ENCODE results near the gene ADNP. TPM values are rescaled to one million over a fixed set of nuclear protein-coding genes. Genes with fewer than 3 reads are reported as not detected.

The ADNP gene
- total and polyA plus RNA-seq, 2 of the 4 experiments (the other 2 are of a cell fraction) = 23.3 to 24.8 TPM

GRCh38 chr20:50932016-50932485 lies 814 bp upstream of the ADNP start:
- no peaks in the 10 kb centered on the region for H3K9me3 ChIP-seq (ENCODE audit: control insufficient read depth, insufficient read depth, low read length)
- peak overlapping the region; percentile 64; the same call in 2 of the 3 replicates for H2BK15ac ChIP-seq (ENCODE audit: low read depth, low read length)
- ChIA-PET POLR2A (ENCODE audit: unreplicated experiment) (no interaction called here), CTCF (interaction anchor here (0.9 to 2.3 kb wide), 3 partner anchors 10 to 142 kb away, joined by 3 to 10 read pairs (median 4); partner anchors contain the start of gene BCAS4)
- H2BK120ac ChIP-seq (ENCODE audit: low read depth, low read length) = peak overlapping the region; percentile 77
- peak overlapping the region; percentile 83 for H3K14ac ChIP-seq (replicated peaks; ENCODE audit: low read depth, low read length)
- peak overlapping the region; percentile 89 for H2AFZ ChIP-seq (replicated peaks; ENCODE audit: low read length, poor library complexity)
- H3K4ac ChIP-seq (ENCODE audit: low read depth, low read length) = peak overlapping the region; percentile 76
- H2BK20ac ChIP-seq (ENCODE audit: low read depth, low read length) = peak overlapping the region; percentile 53; the same call in 1 of the 2 replicates
- WGBS, 2 experiments (ENCODE audit: extremely low coverage in 2 of 2, insufficient read length in 1 of 2) = 0% methylated on average over 1 of the region's 6 CpGs; no CpG with 5 or more reads in 1 of the 2 experiments
- no peak for ATAC-seq (ENCODE audit: low read depth)
- H3K56ac ChIP-seq (ENCODE audit: extremely low read depth, insufficient read depth, low read length) = peak overlapping the region; percentile 27; the same call in 1 of the 2 replicates
- DNase-seq = no peak
- peaks cover 8% of the 10 kb centered on the region for H3K9me1 ChIP-seq (ENCODE audit: insufficient read depth, low read length)
- TF ChIP-seq BHLHE40 (IDR thresholded peaks at IDR 0.05; ENCODE audit: low read depth, low read length) (no peak), MXI1 (IDR thresholded peaks at IDR 0.05; ENCODE audit: borderline replicate concordance, low read depth, low read length) (no peak), SMC3 (IDR thresholded peaks at IDR 0.05; ENCODE audit: low read depth, low read length) (no peak), CEBPB (IDR thresholded peaks at IDR 0.05; ENCODE audit: low read depth, low read length) (no peak), FOS (IDR thresholded peaks at IDR 0.05; ENCODE audit: low read depth, low read length) (no peak), RAD21 (IDR thresholded peaks at IDR 0.05; ENCODE audit: low read length) (no peak), RCOR1 (IDR thresholded peaks at IDR 0.05; ENCODE audit: insufficient replicate concordance, low read length) (no peak), CTCF (conservative IDR thresholded peaks at IDR 0.05; ENCODE audit: low read depth, low read length) (no peak), POLR2A (IDR thresholded peaks at IDR 0.05; ENCODE audit: low read depth, low read length) (no peak), NFE2L2 (IDR thresholded peaks at IDR 0.05; ENCODE audit: low read depth, low read length) (no peak), RFX5 (IDR thresholded peaks at IDR 0.05; ENCODE audit: low read depth, low read length) (no peak), MAFK (IDR thresholded peaks at IDR 0.05; ENCODE audit: low read depth, low read length) (no peak), CHD1 (IDR thresholded peaks at IDR 0.05; ENCODE audit: low read depth, low read length) (no peak), ELK1 (IDR thresholded peaks at IDR 0.05; ENCODE audit: borderline replicate concordance, low read depth, low read length) (no peak), MAZ (IDR thresholded peaks at IDR 0.05; ENCODE audit: borderline replicate concordance, low read depth, low read length) (no peak), USF2 (IDR thresholded peaks at IDR 0.05; ENCODE audit: low read depth, low read length) (no peak)
- peaks cover 4 to 30% of the 10 kb centered on the region in 2 experiments for H3K79me1 ChIP-seq (ENCODE audit: low read depth in 1 of 2, low read length in 2 of 2)
- H3K27ac ChIP-seq (ENCODE audit: insufficient read depth, low read length) = peak overlapping the region; percentile 97
- peak overlapping the region; percentile 88 for H4K91ac ChIP-seq (ENCODE audit: insufficient read depth, low read depth, low read length)
- peak overlapping the region; percentile 95 for H2BK5ac ChIP-seq (ENCODE audit: low read depth, low read length, poor library complexity, severe bottlenecking)
- peak overlapping the region; percentile 61 for H3K9ac ChIP-seq (ENCODE audit: low read depth, low read length)
- H3K18ac ChIP-seq (ENCODE audit: low read depth, low read length) = peak overlapping the region; percentile 80
- H3K4me3 ChIP-seq (ENCODE audit: insufficient read depth, low read depth, low read length) = no peak overlapping the region
- H2AK5ac ChIP-seq (ENCODE audit: low read depth, low read length) = peak overlapping the region; percentile 90
- peaks cover 36% of the 10 kb centered on the region for H4K20me1 ChIP-seq (ENCODE audit: insufficient read depth, low read length)
- H3K36me3 ChIP-seq (ENCODE audit: control insufficient read depth, insufficient read depth, low read length) = peaks cover 13% of the 10 kb centered on the region
- H3K4me1 ChIP-seq (ENCODE audit: control insufficient read depth, insufficient read depth, low read length) = peaks cover 16% of the 10 kb centered on the region
- peak overlapping the region; percentile 57 for H3K23ac ChIP-seq (ENCODE audit: low read depth, low read length)
- H3K27me3 ChIP-seq (ENCODE audit: control insufficient read depth, insufficient read depth, low read length) = no peaks in the 10 kb centered on the region
- H4K8ac ChIP-seq (ENCODE audit: low read depth in 2 of 2, low read length in 2 of 2) = peak overlapping the region; percentile 76 to 94
- BruUV-seq (replicated peaks) = no TSS peak
- dilution Hi-C loops (cut with HindIII; ENCODE audit: low sequenced_read_pairs, unreplicated experiment) = no loop called here
- in situ Hi-C loops (cut with MboI; ENCODE audit: low sequenced_read_pairs) = loop anchor here (5.0 kb wide), 1 partner anchor 120 kb away; no protein-coding TSS in a partner anchor
- intact Hi-C loops (cut with micrococcal nuclease) = no loop called here
- H2AK9ac ChIP-seq (replicated peaks; ENCODE audit: low read depth, low read length, poor library complexity) = peak overlapping the region; percentile 88
- peak overlapping the region; percentile 80 for H4K5ac ChIP-seq (ENCODE audit: low read depth, low read length)
- peak overlapping the region; percentile 61 for H3K4me2 ChIP-seq (ENCODE audit: low read depth, low read length)

All from IMR-90 (cell line).